Fibroblast of villous mesenchyme (primary cell): ENCODE data around the gene ZFYVE26. TPM values are rescaled to one million over a fixed set of nuclear protein-coding genes. Genes with fewer than 3 reads are reported as not detected.
A peak's percentile ranks its signal among the peaks of the same experiment; 100 is the strongest.

ENCODE experiments used
- DNase-seq: peaks from one replicate; pipeline ENCODE4 v3.0.0-alpha.2; 2010; ENCODE audit warnings: low read depth
- H3K4me3 ChIP-seq: 2 replicates; pipeline ENCODE4 v1.5.1; 2011; ENCODE audit warnings: low read depth, mild to moderate bottlenecking, low read length
- total RNA-seq: library from RNA; depleted of rRNA; stranded (reverse); fragments of >200 nt; gene quantifications from 2 replicates; pipeline ENCODE4 v1.2.3, GENCODE V29; 2012
- TF ChIP-seq, protein P1 (sequence below): IDR thresholded peaks from 2 replicates; pipeline ENCODE4 v1.5.1; 2012; ENCODE audit warnings: low read depth, mild to moderate bottlenecking, low read length; ENCODE audit not compliant: insufficient read depth

ZFYVE26 gene
- total RNA-seq, 1 donor: 27.6 TPM

DNA sequence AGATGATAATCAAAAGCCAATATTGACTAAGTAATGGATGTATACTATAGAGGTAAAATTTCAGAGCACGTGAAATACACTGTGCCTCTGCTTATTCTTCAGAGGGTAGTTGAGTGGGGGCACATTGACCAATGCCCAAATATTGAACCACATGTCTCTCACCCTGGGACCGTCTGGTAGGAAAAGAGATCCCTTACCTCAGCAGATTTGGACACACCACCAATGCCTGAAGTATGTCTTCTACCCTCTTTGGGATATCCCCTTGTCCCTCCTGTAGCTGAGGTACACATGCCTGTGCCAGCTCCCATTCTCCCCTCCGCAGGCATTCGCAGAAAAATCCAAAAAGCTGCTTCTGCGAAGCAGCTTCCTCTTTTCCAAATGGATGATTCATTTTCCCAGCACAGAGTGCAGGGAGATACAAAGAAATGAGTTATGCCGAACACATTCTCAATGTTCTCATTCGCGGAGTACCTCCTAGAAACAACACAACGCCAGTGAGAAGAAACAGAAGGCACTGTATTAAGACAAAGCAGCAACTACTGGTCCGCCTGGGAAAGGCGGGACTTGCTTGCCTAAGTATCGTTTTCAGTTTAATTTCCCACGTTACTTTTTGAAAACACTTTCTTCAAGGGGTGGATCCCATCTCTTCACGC, 691 bp downstream of the ZFYVE26 start:
- TF ChIP-seq, protein P1, sequence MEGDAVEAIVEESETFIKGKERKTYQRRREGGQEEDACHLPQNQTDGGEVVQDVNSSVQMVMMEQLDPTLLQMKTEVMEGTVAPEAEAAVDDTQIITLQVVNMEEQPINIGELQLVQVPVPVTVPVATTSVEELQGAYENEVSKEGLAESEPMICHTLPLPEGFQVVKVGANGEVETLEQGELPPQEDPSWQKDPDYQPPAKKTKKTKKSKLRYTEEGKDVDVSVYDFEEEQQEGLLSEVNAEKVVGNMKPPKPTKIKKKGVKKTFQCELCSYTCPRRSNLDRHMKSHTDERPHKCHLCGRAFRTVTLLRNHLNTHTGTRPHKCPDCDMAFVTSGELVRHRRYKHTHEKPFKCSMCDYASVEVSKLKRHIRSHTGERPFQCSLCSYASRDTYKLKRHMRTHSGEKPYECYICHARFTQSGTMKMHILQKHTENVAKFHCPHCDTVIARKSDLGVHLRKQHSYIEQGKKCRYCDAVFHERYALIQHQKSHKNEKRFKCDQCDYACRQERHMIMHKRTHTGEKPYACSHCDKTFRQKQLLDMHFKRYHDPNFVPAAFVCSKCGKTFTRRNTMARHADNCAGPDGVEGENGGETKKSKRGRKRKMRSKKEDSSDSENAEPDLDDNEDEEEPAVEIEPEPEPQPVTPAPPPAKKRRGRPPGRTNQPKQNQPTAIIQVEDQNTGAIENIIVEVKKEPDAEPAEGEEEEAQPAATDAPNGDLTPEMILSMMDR: no peak
- peak; percentile 56 for DNase-seq

DNA sequence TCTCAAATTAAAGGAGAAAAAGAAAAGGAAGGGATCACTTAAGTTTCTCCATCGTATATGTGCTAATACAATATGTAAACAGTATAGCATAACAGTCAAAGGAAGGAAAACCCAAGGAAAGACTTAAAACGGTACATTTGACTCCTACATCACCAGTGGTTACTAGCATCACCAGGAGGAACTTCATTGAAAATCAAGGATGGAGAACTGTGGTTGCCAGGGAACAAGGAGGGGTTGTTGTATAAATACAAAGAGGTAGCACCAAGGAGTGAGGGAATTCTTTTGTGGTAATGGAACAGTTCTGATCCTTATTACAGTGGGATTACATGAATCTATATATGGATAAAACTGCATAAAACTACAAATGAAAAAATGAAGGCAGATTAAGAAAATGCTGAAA, 1.6 kb downstream of the ZFYVE26 start:
- H3K4me3 ChIP-seq: no peak overlapping the region
- TF ChIP-seq, protein P1: no peak
- DNase-seq: no peak

More for the DNA sequence above, 691 bp downstream of the ZFYVE26 start:
- H3K4me3 ChIP-seq: peak overlapping the region; percentile 89

DNA sequence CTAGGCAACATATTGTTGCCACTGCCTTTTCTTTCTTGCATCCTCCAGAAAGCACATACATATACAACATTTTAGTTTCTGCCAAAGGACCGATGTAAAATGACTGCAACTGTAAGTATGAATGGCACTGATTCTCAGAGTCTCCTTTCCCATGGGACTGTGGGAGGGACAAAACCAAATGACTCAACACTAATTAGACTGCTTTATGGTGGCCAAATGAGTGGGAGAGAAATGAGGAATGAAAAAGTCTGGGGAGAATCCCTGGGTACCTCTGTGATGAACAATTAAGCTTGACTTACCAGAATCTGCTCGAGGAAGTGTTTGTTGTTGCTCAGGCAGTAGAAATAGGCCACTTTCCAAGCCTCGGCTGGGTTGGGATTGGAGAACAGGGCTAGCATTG, 10.1 kb downstream of the ZFYVE26 start:
- peak; percentile 42 for DNase-seq
- no peak overlapping the region for H3K4me3 ChIP-seq

DNA sequence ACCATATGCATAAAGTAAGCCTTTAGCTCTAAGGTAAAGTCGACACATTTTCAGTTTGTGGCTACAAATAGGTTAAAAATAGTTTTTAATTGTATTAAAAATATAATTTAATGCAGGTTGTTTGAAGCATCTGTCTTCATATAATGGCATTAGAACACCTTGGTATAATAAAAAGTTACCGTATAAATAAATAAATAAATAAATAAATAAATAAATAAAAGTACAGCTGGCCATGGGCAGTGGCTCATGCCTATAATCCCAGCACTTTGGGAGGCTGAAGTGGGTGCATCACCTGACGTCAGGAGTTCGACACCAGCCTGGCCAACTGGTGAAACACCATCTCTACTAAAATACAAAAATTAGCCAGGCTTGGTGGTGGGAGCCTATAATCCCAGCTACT, 15.6 kb downstream of the ZFYVE26 start:
- DNase-seq: no peak
- no peak overlapping the region for H3K4me3 ChIP-seq
- TF ChIP-seq, protein P1: no peak

More for the DNA sequence above, 10.1 kb downstream of the ZFYVE26 start:
- TF ChIP-seq, protein P1: no peak

DNA sequence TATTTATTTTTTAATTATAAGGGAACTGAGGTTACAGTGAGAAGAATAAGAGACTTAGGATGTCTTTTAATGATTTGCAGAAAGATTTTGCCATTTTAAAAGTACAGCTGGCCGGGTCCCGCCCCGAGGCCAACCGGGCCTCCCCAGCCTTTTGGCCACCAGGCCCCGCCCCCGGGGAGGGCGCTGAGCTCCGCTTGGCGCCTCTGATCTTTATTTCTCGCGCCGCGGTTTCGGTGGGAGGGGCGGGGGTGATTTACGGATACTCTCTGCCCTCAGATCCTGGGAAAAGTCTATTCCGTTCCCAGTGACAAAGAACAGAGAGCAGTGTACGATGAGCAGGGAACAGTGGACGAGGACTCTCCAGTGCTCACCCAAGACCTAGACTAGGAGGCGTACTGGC, 17.7 kb downstream of the ZFYVE26 start:
- peak; percentile 11 for DNase-seq
- TF ChIP-seq, protein P1: no peak

DNA sequence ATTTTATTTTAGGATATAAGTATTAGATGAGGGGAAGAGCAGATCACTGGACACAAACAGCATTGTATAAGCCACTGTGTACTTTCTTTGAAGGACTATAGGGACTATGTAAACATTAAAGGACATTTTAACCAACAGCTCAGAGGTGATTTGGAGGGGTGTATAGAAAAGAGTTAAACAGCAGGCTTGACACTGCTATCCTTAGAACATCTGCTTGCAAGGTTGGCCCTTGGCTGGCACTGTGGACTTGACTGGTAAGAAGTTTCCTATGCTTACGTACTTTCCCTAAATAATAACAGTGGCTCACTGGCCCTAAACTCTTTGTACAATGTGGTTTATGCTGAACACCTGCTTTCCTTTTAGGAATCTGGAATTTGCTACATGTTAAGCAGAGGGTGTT, 28.7 kb downstream of the ZFYVE26 start:
- no peak for DNase-seq
- no peak overlapping the region for H3K4me3 ChIP-seq
- TF ChIP-seq, protein P1: no peak

More for the DNA sequence above, 17.7 kb downstream of the ZFYVE26 start:
- H3K4me3 ChIP-seq: no peak overlapping the region
